GOT3 (cell line): ENCODE data around the gene CCR5.
"Not testable (repeated sequence)": the region's sequence is repeated elsewhere in the genome, so short reads cannot be mapped to it uniquely, and the experiment has no call there.

ENCODE experiments used
- DNase-seq: peaks from one replicate; lab custom pipeline; 2025; ENCODE audit warnings: mixed read lengths; lab: John Stamatoyannopoulos, UW

Gene CCR5

GRCh38 chr3:46370839-46371518, at the start of gene CCR5:
Gene CCR5 (plus strand): TSS chr3:46370946. CDS start chr3:46372903, 1,957 bp downstream.
- no peak for DNase-seq

- no peak for DNase-seq
Measured at GRCh38 chr3:46321461-46322104, 49.2 kb upstream of the CCR5 start.

GRCh38 chr3:46324036-46324435, 46.7 kb upstream of the CCR5 start:
- no peak for DNase-seq

GRCh38 chr3:46325645-46326300, 45.0 kb upstream of the CCR5 start:
- DNase-seq = no peak

GRCh38 chr3:46330676-46331075, 40.1 kb upstream of the CCR5 start:
- DNase-seq = not testable (repeated sequence)

GRCh38 chr3:46334741-46335478, 35.8 kb upstream of the CCR5 start:
- DNase-seq = no peak

GRCh38 chr3:46335541-46335940, 35.2 kb upstream of the CCR5 start:
- no peak for DNase-seq

- no peak for DNase-seq
Measured at GRCh38 chr3:46337911-46338310, 32.8 kb upstream of the CCR5 start.

- DNase-seq = no peak
Measured at GRCh38 chr3:46338840-46339239, 31.9 kb upstream of the CCR5 start.

- no peak for DNase-seq
Measured at GRCh38 chr3:46344476-46344875, 26.3 kb upstream of the CCR5 start.

- no peak for DNase-seq
Measured at GRCh38 chr3:46348823-46349482, 21.8 kb upstream of the CCR5 start.

- DNase-seq = no peak
Measured at GRCh38 chr3:46349484-46350261, 21.1 kb upstream of the CCR5 start.

- DNase-seq = no peak
Measured at GRCh38 chr3:46350262-46350565, 20.5 kb upstream of the CCR5 start.

GRCh38 chr3:46351646-46352045, 19.1 kb upstream of the CCR5 start:
- no peak for DNase-seq

GRCh38 chr3:46353090-46353489, 17.7 kb upstream of the CCR5 start:
- no peak for DNase-seq

GRCh38 chr3:46353647-46354410, 16.9 kb upstream of the CCR5 start, which contains the start of gene CCR2:
Gene CCR2 (plus strand): TSS chr3:46354111. CDS start chr3:46357528, 3,417 bp downstream.
- no peak for DNase-seq

- no peak for DNase-seq
Measured at GRCh38 chr3:46354478-46354877, 16.3 kb upstream of the CCR5 start.

- DNase-seq = no peak
Measured at GRCh38 chr3:46354984-46355383, 15.8 kb upstream of the CCR5 start.

GRCh38 chr3:46356276-46356675, 14.5 kb upstream of the CCR5 start:
- DNase-seq = no peak

GRCh38 chr3:46356909-46357308, 13.8 kb upstream of the CCR5 start:
- no peak for DNase-seq

- no peak for DNase-seq
Measured at GRCh38 chr3:46358466-46358865, 12.3 kb upstream of the CCR5 start.
